ENCODE measurements around the gene UACA.

- TF ChIP-seq, protein P1, sequence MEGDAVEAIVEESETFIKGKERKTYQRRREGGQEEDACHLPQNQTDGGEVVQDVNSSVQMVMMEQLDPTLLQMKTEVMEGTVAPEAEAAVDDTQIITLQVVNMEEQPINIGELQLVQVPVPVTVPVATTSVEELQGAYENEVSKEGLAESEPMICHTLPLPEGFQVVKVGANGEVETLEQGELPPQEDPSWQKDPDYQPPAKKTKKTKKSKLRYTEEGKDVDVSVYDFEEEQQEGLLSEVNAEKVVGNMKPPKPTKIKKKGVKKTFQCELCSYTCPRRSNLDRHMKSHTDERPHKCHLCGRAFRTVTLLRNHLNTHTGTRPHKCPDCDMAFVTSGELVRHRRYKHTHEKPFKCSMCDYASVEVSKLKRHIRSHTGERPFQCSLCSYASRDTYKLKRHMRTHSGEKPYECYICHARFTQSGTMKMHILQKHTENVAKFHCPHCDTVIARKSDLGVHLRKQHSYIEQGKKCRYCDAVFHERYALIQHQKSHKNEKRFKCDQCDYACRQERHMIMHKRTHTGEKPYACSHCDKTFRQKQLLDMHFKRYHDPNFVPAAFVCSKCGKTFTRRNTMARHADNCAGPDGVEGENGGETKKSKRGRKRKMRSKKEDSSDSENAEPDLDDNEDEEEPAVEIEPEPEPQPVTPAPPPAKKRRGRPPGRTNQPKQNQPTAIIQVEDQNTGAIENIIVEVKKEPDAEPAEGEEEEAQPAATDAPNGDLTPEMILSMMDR (IDR thresholded peaks at IDR 0.05) = no peak
- no peak for TF ChIP-seq POLR2A (IDR thresholded peaks at IDR 0.05)
Observed at GRCh38 chr15:70763950-70764730, 782 bp upstream of the UACA start.

All from body of pancreas (tissue), 4 donors.